Vagina (tissue), 2 donors: Measurements from ENCODE around the gene KCNA2. TPM values are rescaled to one million over a fixed set of nuclear protein-coding genes. Genes with fewer than 3 reads are reported as not detected.

ENCODE experiments used
- DNase-seq, 2 donors: peaks; one replicate each; pipeline ENCODE4 v3.0.0-alpha.2; 2017; ENCODE audit errors: extremely low spot score in 2 of 2
- H3K27ac ChIP-seq: fragments of 200-600 bp; sonication (generic); one replicate; pipeline ENCODE4 v1.5.1; 2019
- H3K27me3 ChIP-seq: fragments of 200-600 bp; sonication (generic); one replicate; pipeline ENCODE4 v1.5.1; 2019
- H3K36me3 ChIP-seq, 2 donors: fragments of 200-600 bp; sonication (generic); one replicate each; pipeline ENCODE4 v1.5.1; 2017 to 2019
- H3K4me1 ChIP-seq: fragments of 200-600 bp; sonication (generic); one replicate; pipeline ENCODE4 v1.5.1; 2019
- H3K4me3 ChIP-seq, 2 donors: fragments of 200-600 bp; sonication (generic); 1 replicate in 1 of 2; 2 replicates in 1 of 2; pipeline ENCODE4 v1.5.1; 2016 to 2019
- H3K9me3 ChIP-seq: fragments of 200-600 bp; sonication (generic); one replicate; pipeline ENCODE4 v1.5.1; 2019
- CTCF ChIP-seq, 3 experiments: fragments of 450-650 bp in 2 of 3; fragments of 200-600 bp in 1 of 3; sonication (generic) in 1 of 3; IDR thresholded peaks; one replicate each; pipeline ENCODE4 v1.5.1; 2017 to 2019; ENCODE audit warnings: antibody characterized with exemption in 3 of 3, mild to moderate bottlenecking in 2 of 3, moderate library complexity in 2 of 3
- POLR2A ChIP-seq, 2 donors: fragments of 450-650 bp; IDR thresholded peaks; one replicate each; pipeline ENCODE4 v1.6.1; 2017; ENCODE audit warnings: antibody characterized with exemption in 2 of 2, mild to moderate bottlenecking in 2 of 2, moderate library complexity in 2 of 2
- POLR2AphosphoS5 ChIP-seq, 2 donors: sonication (generic); formaldehyde crosslinking; IDR thresholded peaks; one replicate each; pipeline ENCODE4 v1.9.0; 2017; ENCODE audit warnings: antibody characterized with exemption in 2 of 2, mild to moderate bottlenecking in 2 of 2, low read depth in 1 of 2; ENCODE audit not compliant: insufficient read depth in 1 of 2
- intact Hi-C: fragments of 100-400 bp; cut with DNase I; formaldehyde crosslinking; loops from one replicate; pipeline ENCODE4 v1.15.1; 2023
- total RNA-seq: library from RNA; depleted of rRNA; stranded (reverse); fragments of >200 nt; gene quantifications from one replicate; pipeline ENCODE4 v1.2.3, GENCODE V29; 2016

The KCNA2 gene
- total RNA-seq, 1 donor from 2014 or later, result 0.74 TPM

DNA sequence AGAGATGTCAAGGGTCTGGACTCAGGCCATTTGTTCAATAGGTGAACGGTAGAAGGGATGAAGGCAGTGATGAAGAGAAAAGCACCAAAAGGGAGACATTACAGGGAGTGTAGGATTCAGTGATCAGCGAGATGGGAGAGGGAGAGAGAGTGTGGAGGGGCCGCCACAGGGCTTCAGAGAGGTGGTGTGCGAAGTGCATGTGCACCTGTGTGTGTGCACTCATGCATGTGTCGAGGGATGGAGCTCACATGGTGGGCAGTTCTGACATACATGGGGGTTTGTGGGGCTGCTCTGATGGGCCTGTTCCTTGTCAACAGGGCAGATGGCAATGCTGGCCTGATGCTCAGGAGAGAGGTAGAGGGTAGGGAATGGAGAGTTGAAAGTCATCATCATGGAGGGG lies 11.4 kb upstream of the KCNA2 start:
- Histone ChIP-seq H3K27ac (no peak overlapping the region), H3K36me3 (no peaks in the 10 kb centered on the region), H3K4me1 (no peaks in the 10 kb centered on the region), H3K4me3 (no peak overlapping the region), H3K9me3 (no peaks in the 10 kb centered on the region), H3K27me3 (no peaks in the 10 kb centered on the region)
- DNase-seq, result no peak
- TF ChIP-seq POLR2A (IDR thresholded peaks at IDR 0.05), result no peak
- no peak for TF ChIP-seq POLR2AphosphoS5 (IDR thresholded peaks at IDR 0.05; ENCODE audit: insufficient read depth in 1 of 2, low read depth in 1 of 2)
- TF ChIP-seq CTCF (IDR thresholded peaks at IDR 0.05), result no peak
- intact Hi-C loops, result loop anchor here (5.0 kb wide), 1 partner anchor 165 kb away; no protein-coding TSS in a partner anchor

DNA sequence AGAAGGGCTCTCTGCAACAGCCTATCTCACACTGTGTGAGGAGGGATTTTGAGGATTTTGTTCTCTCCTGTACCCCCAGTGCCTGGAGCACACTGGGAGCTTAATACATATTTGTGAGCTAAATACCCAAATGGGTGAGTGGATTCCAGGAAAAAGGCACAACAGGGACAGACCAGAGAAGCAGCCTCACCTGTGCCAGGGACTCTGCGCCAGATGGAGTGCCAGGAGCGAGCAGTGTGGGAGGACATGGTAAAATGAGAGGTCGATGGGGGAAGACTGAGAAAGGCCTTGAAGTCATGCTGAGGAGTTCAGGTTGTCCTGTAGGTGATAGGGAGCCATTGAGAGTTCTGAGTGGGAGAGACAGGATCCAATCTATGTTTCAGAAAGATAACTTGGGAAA lies 11.0 kb upstream of the KCNA2 start:
- no peaks in the 10 kb centered on the region for H3K36me3 ChIP-seq
- H3K4me1 ChIP-seq, result no peaks in the 10 kb centered on the region
- no peak overlapping the region for H3K27ac ChIP-seq
- DNase-seq, result no peak
- no peak for TF ChIP-seq POLR2AphosphoS5 (IDR thresholded peaks at IDR 0.05; ENCODE audit: insufficient read depth in 1 of 2, low read depth in 1 of 2)
- no peak for TF ChIP-seq CTCF (IDR thresholded peaks at IDR 0.05)
- TF ChIP-seq POLR2A (IDR thresholded peaks at IDR 0.05), result no peak
- H3K9me3 ChIP-seq, result no peaks in the 10 kb centered on the region
- no peak overlapping the region for H3K4me3 ChIP-seq
- no peaks in the 10 kb centered on the region for H3K27me3 ChIP-seq
- intact Hi-C loops, result loop anchor here (5.0 kb wide), 1 partner anchor 165 kb away; no protein-coding TSS in a partner anchor

DNA sequence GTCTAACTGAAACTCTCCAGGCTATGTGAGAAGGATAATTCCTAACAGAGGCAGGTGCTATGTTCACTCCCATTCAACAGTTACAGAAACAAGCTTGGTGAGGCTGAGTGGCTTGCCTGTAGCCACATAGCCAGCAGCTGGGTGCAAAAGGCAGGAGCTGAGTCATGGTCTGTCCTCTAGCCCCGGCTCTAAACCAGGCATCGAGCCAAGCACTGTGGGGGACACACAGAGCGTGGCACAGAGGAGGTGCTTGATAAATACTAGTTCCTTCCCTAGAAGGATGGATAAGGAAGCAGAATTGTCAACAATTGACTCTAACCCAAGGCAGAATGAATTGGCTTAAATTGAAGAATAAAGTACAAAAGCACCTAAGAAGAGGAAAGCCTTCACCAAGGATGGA lies 10.4 kb upstream of the KCNA2 start:
- H3K27me3 ChIP-seq, result no peaks in the 10 kb centered on the region
- intact Hi-C loops, result loop anchor here (5.0 kb wide), 1 partner anchor 166 kb away; no protein-coding TSS in a partner anchor
- TF ChIP-seq CTCF (IDR thresholded peaks at IDR 0.05) (no peak), POLR2A (IDR thresholded peaks at IDR 0.05) (no peak), POLR2AphosphoS5 (IDR thresholded peaks at IDR 0.05; ENCODE audit: insufficient read depth in 1 of 2, low read depth in 1 of 2) (no peak)

DNA sequence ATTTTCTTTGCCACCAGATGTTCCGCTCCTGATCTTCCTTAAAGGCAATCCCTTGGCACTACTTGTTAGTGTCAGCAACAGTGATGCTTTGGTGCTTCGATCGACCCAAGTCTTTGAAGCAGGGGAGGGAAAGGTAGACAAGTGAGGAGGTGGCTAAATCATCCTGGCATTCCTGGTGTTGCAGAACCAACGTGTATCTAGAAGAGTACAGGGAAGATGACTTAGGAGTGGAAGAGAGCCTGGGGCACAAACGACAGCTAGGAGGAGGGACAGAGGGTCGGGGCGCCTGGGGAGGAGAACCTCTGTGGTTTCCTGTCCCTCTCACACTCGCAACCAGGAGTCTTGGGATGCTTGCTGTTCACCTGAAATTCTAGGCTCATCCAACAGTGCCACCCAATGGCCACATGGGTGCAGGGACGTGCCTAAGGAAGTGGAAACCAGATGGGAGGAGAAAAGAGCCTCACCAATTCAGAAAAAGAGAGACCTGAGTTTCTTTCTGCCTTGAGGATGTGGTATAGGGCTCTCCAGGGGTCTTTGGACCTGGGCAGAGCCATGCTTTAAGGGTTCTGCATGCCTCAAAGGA lies 9.5 kb upstream of the KCNA2 start:
- no peaks in the 10 kb centered on the region for H3K36me3 ChIP-seq
- TF ChIP-seq POLR2AphosphoS5 (IDR thresholded peaks at IDR 0.05; ENCODE audit: insufficient read depth in 1 of 2, low read depth in 1 of 2) (no peak), CTCF (IDR thresholded peaks at IDR 0.05) (peak in 2 of 3 experiments; percentile 26 to 35)
- no peak overlapping the region for H3K4me3 ChIP-seq
- H3K4me1 ChIP-seq, result no peaks in the 10 kb centered on the region
- H3K27me3 ChIP-seq, result no peaks in the 10 kb centered on the region
- H3K9me3 ChIP-seq, result no peaks in the 10 kb centered on the region
- intact Hi-C loops, result loop anchor here (5.0 kb wide), 1 partner anchor 167 kb away; no protein-coding TSS in a partner anchor
- DNase-seq, result no peak
- H3K27ac ChIP-seq, result no peak overlapping the region

More for the DNA sequence above, 10.4 kb upstream of the KCNA2 start:
- Histone ChIP-seq H3K9me3 (no peaks in the 10 kb centered on the region), H3K36me3 (no peaks in the 10 kb centered on the region), H3K4me1 (no peaks in the 10 kb centered on the region), H3K27ac (no peak overlapping the region), H3K4me3 (no peak overlapping the region)
- DNase-seq, result no peak

DNA sequence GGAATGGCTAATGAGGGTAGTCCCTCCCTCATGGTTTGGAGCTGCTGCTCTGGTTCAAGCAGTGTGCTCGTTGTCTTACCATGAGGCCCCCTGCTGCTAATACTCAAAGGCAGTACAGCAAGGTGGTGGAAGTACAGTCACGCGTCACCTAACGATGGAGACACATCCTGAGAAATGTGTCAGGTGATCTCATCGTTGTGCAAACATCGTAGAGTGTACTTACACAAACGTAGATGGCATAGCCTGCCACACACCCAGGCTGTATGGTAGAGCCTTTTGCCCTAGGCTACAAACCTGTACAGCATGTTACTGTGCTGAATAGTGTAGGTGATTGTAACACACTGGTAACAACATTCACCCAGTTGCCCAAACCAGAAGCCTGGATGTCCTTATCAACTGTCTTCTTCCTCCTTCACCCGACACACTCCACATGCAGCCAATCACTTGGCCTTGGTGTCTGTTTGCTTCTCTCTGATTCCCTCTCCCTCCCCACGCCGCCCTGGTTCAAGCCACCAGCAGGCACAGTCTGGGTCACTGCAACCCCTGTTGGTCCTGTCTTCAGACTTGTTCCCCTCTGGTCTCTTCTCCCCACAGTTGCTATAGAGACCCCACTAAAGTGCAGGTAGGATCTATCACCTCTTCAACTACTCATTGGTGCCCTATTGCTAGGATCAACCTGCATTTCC lies 6.0 kb upstream of the KCNA2 start:
- TF ChIP-seq CTCF (IDR thresholded peaks at IDR 0.05) (no peak), POLR2A (IDR thresholded peaks at IDR 0.05) (no peak), POLR2AphosphoS5 (IDR thresholded peaks at IDR 0.05; ENCODE audit: insufficient read depth in 1 of 2, low read depth in 1 of 2) (no peak)
- no peaks in the 10 kb centered on the region for H3K36me3 ChIP-seq
- no peak overlapping the region for H3K27ac ChIP-seq
- peaks cover 10% of the 10 kb centered on the region for H3K4me1 ChIP-seq
- intact Hi-C loops, result no loop called here
- DNase-seq, result no peak
- H3K27me3 ChIP-seq, result no peaks in the 10 kb centered on the region
- no peaks in the 10 kb centered on the region for H3K9me3 ChIP-seq
- H3K4me3 ChIP-seq, result no peak overlapping the region
